Trophoblast cell (in vitro differentiated cells and primary cell): ENCODE measurements around the gene NAPB.

Experiments used
- DNase-seq, 2 donors: peaks; one replicate each; pipeline ENCODE4 v3.0.0-alpha.2; 2016
- H2AFZ ChIP-seq: 2 replicates; pipeline ENCODE4 v1.6.1; 2013; ENCODE audit warnings: low read length, moderate library complexity, mild to moderate bottlenecking; ENCODE audit not compliant: insufficient read depth, poor library complexity
- H2AK5ac ChIP-seq: 2 replicates; pipeline ENCODE4 v1.6.1; 2013; ENCODE audit warnings: mild to moderate bottlenecking, low read length
- H2BK120ac ChIP-seq: 2 replicates; pipeline ENCODE4 v1.6.1; 2013; ENCODE audit warnings: low read length, mild to moderate bottlenecking, moderate library complexity; ENCODE audit not compliant: insufficient read depth, poor library complexity
- H2BK12ac ChIP-seq: 2 replicates; pipeline ENCODE4 v1.6.1; 2013; ENCODE audit warnings: mild to moderate bottlenecking, low read length, moderate library complexity
- H2BK5ac ChIP-seq: 2 replicates; pipeline ENCODE4 v1.6.1; 2013; ENCODE audit warnings: low read length, low read depth, moderate library complexity, mild to moderate bottlenecking; ENCODE audit not compliant: poor library complexity
- H3K14ac ChIP-seq: 2 replicates; pipeline ENCODE4 v1.6.1; 2013; ENCODE audit warnings: mild to moderate bottlenecking, low read length
- H3K18ac ChIP-seq: 2 replicates; pipeline ENCODE4 v1.6.1; 2013; ENCODE audit warnings: mild to moderate bottlenecking, low read length
- H3K23ac ChIP-seq: 2 replicates; pipeline ENCODE4 v1.6.1; 2013; ENCODE audit warnings: low read length
- H3K27ac ChIP-seq: 2 replicates; pipeline ENCODE4 v1.5.1; 2013; ENCODE audit warnings: low read depth, mild to moderate bottlenecking, inconsistent platforms, low read length, moderate library complexity
- H3K27me3 ChIP-seq: 2 replicates; pipeline ENCODE4 v1.6.1; 2013; ENCODE audit warnings: inconsistent platforms, mild to moderate bottlenecking, low read length, moderate library complexity; ENCODE audit not compliant: insufficient read depth
- H3K36me3 ChIP-seq, 2 experiments: 1 replicate in 1 of 2; 2 replicates in 1 of 2; pipeline ENCODE4 v1.6.1; 2013; ENCODE audit warnings: low read length in 2 of 2, mild to moderate bottlenecking in 2 of 2, moderate library complexity in 1 of 2; ENCODE audit not compliant: insufficient read depth in 2 of 2, control insufficient read depth in 1 of 2
- H3K4ac ChIP-seq: 2 replicates; pipeline ENCODE4 v1.6.1; 2013; ENCODE audit warnings: low read depth, mild to moderate bottlenecking, low read length, moderate library complexity
- H3K4me1 ChIP-seq, 2 experiments: 1 replicate in 1 of 2; 2 replicates in 1 of 2; pipeline ENCODE4 v1.6.1; 2013; ENCODE audit warnings: low read length in 2 of 2, mild to moderate bottlenecking in 2 of 2, moderate library complexity in 1 of 2; ENCODE audit not compliant: insufficient read depth in 2 of 2, control insufficient read depth in 1 of 2
- H3K4me2 ChIP-seq: 2 replicates; pipeline ENCODE4 v1.6.1; 2013; ENCODE audit warnings: inconsistent platforms, mild to moderate bottlenecking, low read length, moderate library complexity
- H3K4me3 ChIP-seq: 2 replicates; pipeline ENCODE4 v1.5.1; 2013; ENCODE audit warnings: mild to moderate bottlenecking, low read depth, low read length, inconsistent platforms
- H3K79me1 ChIP-seq: one replicate; pipeline ENCODE4 v1.6.1; 2013; ENCODE audit warnings: low read length
- H3K79me2 ChIP-seq: 2 replicates; pipeline ENCODE4 v1.6.1; 2013; ENCODE audit warnings: low read length, mild to moderate bottlenecking; ENCODE audit not compliant: control insufficient read depth, insufficient read depth, poor library complexity
- H3K9ac ChIP-seq: 2 replicates; pipeline ENCODE4 v1.6.1; 2013; ENCODE audit warnings: mild to moderate bottlenecking, low read length
- H3K9me3 ChIP-seq: 2 replicates; pipeline ENCODE4 v1.6.1; 2013; ENCODE audit warnings: low read depth, mild to moderate bottlenecking, control low read depth, inconsistent platforms, low read length; ENCODE audit not compliant: insufficient read depth
- H4K12ac ChIP-seq: 2 replicates; pipeline ENCODE4 v1.6.1; 2013; ENCODE audit warnings: low read depth, mild to moderate bottlenecking, low read length, moderate library complexity
- H4K8ac ChIP-seq: 2 replicates; pipeline ENCODE4 v1.6.1; 2013; ENCODE audit warnings: low read depth, mild to moderate bottlenecking, low read length, moderate library complexity
- H4K91ac ChIP-seq: one replicate; pipeline ENCODE4 v1.6.1; 2013; ENCODE audit warnings: low read depth, mild to moderate bottlenecking, low read length, moderate library complexity
- WGBS: extraction: QIAGEN DNeasy Blood & Tissue Kit; methylation state at CpG from one replicate; pipeline ENCODE4 v1.1.7; 2013; ENCODE audit warnings: missing lambda C conversion rate; ENCODE audit not compliant: insufficient read length, insufficient coverage; ENCODE audit errors: extremely low coverage; 5-methylcytosine and 5-hydroxymethylcytosine counted together

Gene NAPB

GRCh38 chr20:23390091-23390774 lies 31.1 kb downstream of the NAPB start:
- Histone ChIP-seq H3K14ac (no peak overlapping the region), H2BK12ac (no peak overlapping the region), H3K4ac (no peak overlapping the region), H3K79me1 (no peaks in the 10 kb centered on the region), H4K12ac (no peak overlapping the region), H2BK5ac (no peak overlapping the region), H3K36me3 (peaks cover 6 to 21% of the 10 kb centered on the region in 2 experiments), H3K79me2 (no peaks in the 10 kb centered on the region), H3K18ac (no peak overlapping the region), H3K27me3 (no peaks in the 10 kb centered on the region), H2AFZ (no peak overlapping the region), H3K23ac (no peak overlapping the region), H4K91ac (no peak overlapping the region), H3K4me3 (no peak overlapping the region), H3K4me2 (no peak overlapping the region), H3K4me1 (no peaks in the 10 kb centered on the region), H4K8ac (no peak overlapping the region), H3K9me3 (peaks cover 2% of the 10 kb centered on the region), H2AK5ac (no peak overlapping the region), H3K27ac (no peak overlapping the region), H2BK120ac (no peak overlapping the region), H3K9ac (no peak overlapping the region)
- no peak for DNase-seq
- WGBS: no CpG with 5 or more reads among the region's 1 CpG

GRCh38 chr20:23387118-23387443 lies 34.2 kb downstream of the NAPB start:
- Histone ChIP-seq H3K23ac (no peak overlapping the region), H2AK5ac (no peak overlapping the region), H2BK120ac (no peak overlapping the region), H2AFZ (no peak overlapping the region), H4K12ac (no peak overlapping the region), H2BK5ac (no peak overlapping the region), H3K4me1 (no peaks in the 10 kb centered on the region), H3K36me3 (peaks cover 6 to 7% of the 10 kb centered on the region in 2 experiments), H3K9ac (no peak overlapping the region), H3K4me2 (no peak overlapping the region), H3K79me1 (no peaks in the 10 kb centered on the region), H3K14ac (no peak overlapping the region), H3K27me3 (no peaks in the 10 kb centered on the region), H3K18ac (no peak overlapping the region), H3K79me2 (no peaks in the 10 kb centered on the region), H2BK12ac (no peak overlapping the region), H4K91ac (no peak overlapping the region), H3K4ac (no peak overlapping the region), H4K8ac (no peak overlapping the region), H3K27ac (no peak overlapping the region), H3K9me3 (no peaks in the 10 kb centered on the region), H3K4me3 (no peak overlapping the region)
- DNase-seq: no peak
- no CpG with 5 or more reads among the region's 3 CpGs for WGBS

- H3K18ac ChIP-seq: no peak overlapping the region
- no peaks in the 10 kb centered on the region for H3K27me3 ChIP-seq
- no peak overlapping the region for H4K12ac ChIP-seq
- H2BK120ac ChIP-seq: no peak overlapping the region
- H4K8ac ChIP-seq: no peak overlapping the region
- H2BK12ac ChIP-seq: no peak overlapping the region
- no peak overlapping the region for H2BK5ac ChIP-seq
- no peak overlapping the region for H3K23ac ChIP-seq
- no peak overlapping the region for H3K9ac ChIP-seq
- DNase-seq: no peak
- no peak overlapping the region for H2AFZ ChIP-seq
- no peak overlapping the region for H2AK5ac ChIP-seq
- H3K4me3 ChIP-seq: no peak overlapping the region
- H3K36me3 ChIP-seq: peaks cover 4 to 7% of the 10 kb centered on the region in 2 experiments
- no peaks in the 10 kb centered on the region for H3K79me1 ChIP-seq
- no peaks in the 10 kb centered on the region for H3K9me3 ChIP-seq
- no peak overlapping the region for H4K91ac ChIP-seq
- no peak overlapping the region for H3K4me2 ChIP-seq
- no peaks in the 10 kb centered on the region for H3K4me1 ChIP-seq
- no peak overlapping the region for H3K14ac ChIP-seq
- no peak overlapping the region for H3K4ac ChIP-seq
- no peaks in the 10 kb centered on the region for H3K79me2 ChIP-seq
- no CpG with 5 or more reads among the region's 6 CpGs for WGBS
- no peak overlapping the region for H3K27ac ChIP-seq
Observed at GRCh38 chr20:23386304-23387117, 34.8 kb downstream of the NAPB start.

GRCh38 chr20:23381876-23382275 lies 39.4 kb downstream of the NAPB start:
- Histone ChIP-seq H3K9me3 (no peaks in the 10 kb centered on the region), H3K4me1 (no peaks in the 10 kb centered on the region), H4K91ac (no peak overlapping the region), H3K4me3 (no peak overlapping the region), H2AFZ (no peak overlapping the region), H3K79me1 (no peaks in the 10 kb centered on the region), H2BK120ac (no peak overlapping the region), H3K9ac (no peak overlapping the region), H3K18ac (no peak overlapping the region), H2BK12ac (no peak overlapping the region), H3K27ac (no peak overlapping the region), H3K27me3 (no peaks in the 10 kb centered on the region), H3K23ac (no peak overlapping the region), H3K14ac (no peak overlapping the region), H3K79me2 (no peaks in the 10 kb centered on the region), H2BK5ac (no peak overlapping the region), H4K12ac (no peak overlapping the region), H3K4me2 (no peak overlapping the region), H4K8ac (no peak overlapping the region), H3K4ac (no peak overlapping the region), H3K36me3 (peaks cover 5 to 10% of the 10 kb centered on the region in 2 experiments), H2AK5ac (no peak overlapping the region)
- DNase-seq: no peak
